Bronchial epithelial cell (primary cell): ENCODE measurements around the gene PLCH2. TPM values are rescaled to one million over a fixed set of nuclear protein-coding genes. Genes with fewer than 3 reads are reported as not detected.

Experiments
- DNase-seq: peaks from one replicate; pipeline ENCODE4 v3.0.0-alpha.2; 2010; ENCODE audit warnings: low read depth
- FAIRE-seq: peaks from 2 replicates; lab custom pipeline; 2011; peaks lifted over from hg19 to GRCh38; lab: Jason Lieb, UNC
- H3K27me3 ChIP-seq: 2 replicates; pipeline ENCODE4 v1.5.1; 2011; ENCODE audit warnings: low read length; ENCODE audit not compliant: control insufficient read depth, insufficient read depth
- H3K36me3 ChIP-seq: 2 replicates; pipeline ENCODE4 v1.5.1; 2011; ENCODE audit warnings: low read length; ENCODE audit not compliant: control insufficient read depth, insufficient read depth
- H3K4me3 ChIP-seq: 2 replicates; pipeline ENCODE4 v1.5.1; 2011; ENCODE audit warnings: mild to moderate bottlenecking, low read depth, low read length, control low read depth
- CTCF ChIP-seq: IDR thresholded peaks from 2 replicates; pipeline ENCODE4 v1.5.1; 2011; ENCODE audit warnings: mild to moderate bottlenecking, moderate library complexity, low read length, control low read depth, inconsistent platforms; ENCODE audit not compliant: insufficient read depth, severe bottlenecking
- total RNA-seq: library from RNA; depleted of rRNA; stranded (reverse); fragments of >200 nt; gene quantifications from 2 replicates; pipeline ENCODE4 v1.2.1, GENCODE V29; 2014

Gene PLCH2
- total RNA-seq, 1 donor from 2014 or later = 64.2 TPM

DNA sequence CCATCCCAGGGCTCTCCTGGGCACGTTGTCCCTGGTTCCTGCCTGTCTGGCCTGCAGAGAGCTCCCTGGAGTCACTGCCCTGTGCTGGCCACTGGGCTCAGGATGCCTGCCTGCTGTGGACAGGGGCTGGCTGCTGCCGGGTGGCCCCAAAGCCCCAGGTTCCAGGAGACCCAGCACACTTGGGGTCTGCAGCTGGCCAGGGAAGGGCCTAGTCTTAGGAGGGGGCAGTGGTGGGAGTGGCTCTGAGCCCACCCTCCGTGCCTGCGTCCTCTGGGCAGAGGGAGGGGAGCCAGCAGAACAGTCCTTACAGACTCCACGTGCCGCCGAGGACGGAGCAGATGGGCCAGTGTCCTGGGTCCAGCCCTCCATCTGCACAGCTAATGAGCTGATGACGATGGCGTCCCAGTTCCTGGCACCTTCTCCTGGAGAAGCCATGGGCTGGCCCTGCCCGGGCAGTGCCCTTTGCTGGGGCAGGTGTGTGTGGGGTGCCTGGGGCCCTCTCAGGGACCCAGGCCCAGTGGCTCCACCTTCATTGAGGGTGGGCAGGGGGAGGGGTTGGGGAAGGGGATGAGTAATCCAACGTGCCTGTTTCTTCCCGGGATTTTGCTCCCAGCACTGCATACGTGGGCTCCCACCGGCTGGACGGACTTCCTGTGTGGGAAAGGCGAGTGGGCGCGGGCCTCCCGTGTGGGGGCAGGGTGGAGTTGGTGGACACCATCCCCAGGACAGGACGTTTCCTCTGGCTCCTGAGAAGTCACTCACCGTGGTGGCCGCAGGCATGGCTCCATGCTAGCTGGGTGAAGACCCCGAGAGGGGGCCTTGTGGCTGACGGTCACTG is 6.8 kb upstream of the PLCH2 start:
- Histone ChIP-seq H3K36me3 (peaks cover 16% of the 10 kb centered on the region), H3K27me3 (no peaks in the 10 kb centered on the region), H3K4me3 (no peak overlapping the region)
- no peak for TF ChIP-seq CTCF
- FAIRE-seq = no peak
- DNase-seq = no peak

DNA sequence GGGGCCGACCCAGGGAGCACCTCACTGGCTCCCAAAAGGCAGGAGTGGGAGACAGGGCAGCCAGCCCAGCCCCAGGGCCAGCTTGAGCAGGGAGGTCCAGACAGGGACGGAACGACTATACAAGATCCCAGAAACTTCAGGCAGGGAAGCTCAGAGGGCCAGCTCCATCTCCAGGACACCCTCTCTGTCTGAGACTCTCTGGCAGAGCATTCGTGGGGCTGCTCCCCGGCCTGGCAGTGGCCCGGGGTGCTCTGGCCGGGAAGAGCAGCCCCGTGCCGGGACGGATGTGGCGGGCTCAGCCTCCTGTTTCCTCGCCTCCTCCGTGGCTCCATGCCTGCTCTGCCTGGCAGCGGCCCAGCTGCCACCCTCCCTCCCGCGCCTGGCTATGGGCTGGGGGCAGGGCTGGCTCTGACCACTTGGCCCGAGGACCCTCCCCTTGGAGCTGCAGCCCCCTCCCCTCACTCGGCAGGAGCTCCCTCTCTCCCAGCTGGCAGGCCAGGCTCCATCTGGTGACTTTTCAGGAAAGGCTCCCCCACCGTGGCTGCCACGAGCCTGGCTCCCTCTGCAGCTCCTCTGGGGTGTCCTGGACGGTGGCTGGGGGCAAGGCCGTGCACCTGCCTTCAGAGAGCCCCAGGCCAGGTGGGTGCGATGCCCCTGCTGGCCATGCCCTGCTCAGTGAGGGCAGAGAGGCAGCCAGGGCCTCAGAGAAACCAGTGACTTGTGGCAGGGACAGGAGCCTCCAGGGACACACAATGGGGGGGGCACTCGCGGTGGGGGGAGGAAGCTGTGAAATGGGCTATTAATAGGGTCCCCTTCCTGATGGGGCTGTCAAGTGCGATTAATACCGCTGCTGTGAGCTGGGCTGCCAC is 5.6 kb upstream of the PLCH2 start:
- Histone ChIP-seq H3K27me3 (no peaks in the 10 kb centered on the region), H3K36me3 (peaks cover 17% of the 10 kb centered on the region), H3K4me3 (no peak overlapping the region)
- FAIRE-seq (no peak), DNase-seq (no peak)
- TF ChIP-seq CTCF = no peak

GRCh38 chr1:2471159-2471471 is 5.0 kb upstream of the PLCH2 start:
- FAIRE-seq = no peak

GRCh38 chr1:2471587-2472001 is 4.5 kb upstream of the PLCH2 start:
- Histone ChIP-seq H3K36me3 (peaks cover 18% of the 10 kb centered on the region), H3K27me3 (no peaks in the 10 kb centered on the region)
- FAIRE-seq = no peak

More at GRCh38 chr1:2471159-2471471, 5.0 kb upstream of the PLCH2 start:
- Histone ChIP-seq H3K27me3 (no peaks in the 10 kb centered on the region), H3K4me3 (no peak overlapping the region), H3K36me3 (peaks cover 18% of the 10 kb centered on the region)
- no peak for TF ChIP-seq CTCF
- DNase-seq = no peak

DNA sequence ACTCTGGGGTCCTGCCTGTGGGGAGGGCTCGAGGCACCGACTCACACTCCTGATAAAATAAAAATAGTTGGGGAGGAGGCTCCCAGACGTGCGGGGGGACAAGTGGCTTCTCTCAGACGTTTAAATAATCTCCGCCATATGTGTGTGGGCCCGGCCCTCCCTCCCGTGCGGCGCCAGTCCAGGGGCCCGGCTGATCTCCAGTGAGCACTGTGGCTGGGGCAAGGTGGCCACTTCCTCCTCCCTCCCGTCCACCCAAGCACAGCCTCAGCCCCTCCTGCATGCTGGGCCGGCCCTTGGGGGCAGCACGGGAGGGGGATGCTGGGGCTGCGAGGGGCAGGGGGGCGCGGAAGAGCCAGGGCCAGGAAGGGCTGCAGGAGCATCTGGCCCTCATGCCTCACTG is 4.0 kb upstream of the PLCH2 start:
- DNase-seq = no peak
- no peaks in the 10 kb centered on the region for H3K27me3 ChIP-seq
- TF ChIP-seq CTCF = no peak
- FAIRE-seq = no peak
- H3K36me3 ChIP-seq = peaks cover 18% of the 10 kb centered on the region
- H3K4me3 ChIP-seq = no peak overlapping the region

More at GRCh38 chr1:2471587-2472001, 4.5 kb upstream of the PLCH2 start:
- no peak overlapping the region for H3K4me3 ChIP-seq
- no peak for DNase-seq
- TF ChIP-seq CTCF = no peak
